GM19351 (cell line): Measurements from ENCODE around the gene DCLK3.

Experiments used
- ATAC-seq: cut with Tn5 transposase; IDR thresholded peaks from one replicate; pipeline ENCODE4 v1.9.1; 2021; ENCODE audit warnings: mild to moderate bottlenecking, moderate library complexity; ENCODE audit not compliant: unreplicated experiment

The DCLK3 gene

DNA sequence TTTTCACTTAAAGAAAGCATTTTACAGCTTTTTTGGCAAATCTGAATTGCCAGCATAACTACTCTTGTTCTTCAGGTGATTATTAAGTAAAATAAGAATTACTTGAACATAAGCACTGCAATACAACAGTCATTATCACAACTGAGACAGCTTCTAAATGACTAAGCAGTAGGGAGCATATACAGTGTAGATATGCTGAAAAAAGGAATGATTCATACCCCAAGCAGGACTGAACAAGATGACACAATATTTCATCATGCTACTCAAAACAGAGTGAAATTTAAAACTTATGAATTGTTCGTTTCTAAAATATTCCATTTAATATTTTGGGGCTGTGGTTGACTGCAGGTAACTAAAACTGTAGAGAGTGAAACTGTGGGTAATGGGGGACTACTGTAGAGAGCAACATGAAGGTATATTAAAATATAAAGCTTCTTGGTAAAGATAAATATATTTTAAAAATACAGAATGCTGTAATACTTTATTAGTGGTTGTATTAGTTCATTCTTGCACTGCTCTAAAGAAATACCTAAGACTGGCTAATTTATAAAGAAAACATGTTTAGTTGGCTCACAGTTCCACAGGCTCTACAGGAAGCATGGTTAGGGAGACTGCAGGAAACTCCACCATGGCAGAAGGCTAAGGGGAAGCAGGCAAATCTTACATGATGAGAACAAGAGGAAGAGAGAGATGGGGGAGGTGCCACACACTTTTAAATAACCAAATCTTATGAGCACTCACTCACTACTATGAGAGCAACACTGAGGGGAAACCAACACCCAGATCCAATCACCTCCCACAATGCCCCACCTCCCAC lies 84.8 kb downstream of the DCLK3 start:
- peak; percentile 60 for ATAC-seq

DNA sequence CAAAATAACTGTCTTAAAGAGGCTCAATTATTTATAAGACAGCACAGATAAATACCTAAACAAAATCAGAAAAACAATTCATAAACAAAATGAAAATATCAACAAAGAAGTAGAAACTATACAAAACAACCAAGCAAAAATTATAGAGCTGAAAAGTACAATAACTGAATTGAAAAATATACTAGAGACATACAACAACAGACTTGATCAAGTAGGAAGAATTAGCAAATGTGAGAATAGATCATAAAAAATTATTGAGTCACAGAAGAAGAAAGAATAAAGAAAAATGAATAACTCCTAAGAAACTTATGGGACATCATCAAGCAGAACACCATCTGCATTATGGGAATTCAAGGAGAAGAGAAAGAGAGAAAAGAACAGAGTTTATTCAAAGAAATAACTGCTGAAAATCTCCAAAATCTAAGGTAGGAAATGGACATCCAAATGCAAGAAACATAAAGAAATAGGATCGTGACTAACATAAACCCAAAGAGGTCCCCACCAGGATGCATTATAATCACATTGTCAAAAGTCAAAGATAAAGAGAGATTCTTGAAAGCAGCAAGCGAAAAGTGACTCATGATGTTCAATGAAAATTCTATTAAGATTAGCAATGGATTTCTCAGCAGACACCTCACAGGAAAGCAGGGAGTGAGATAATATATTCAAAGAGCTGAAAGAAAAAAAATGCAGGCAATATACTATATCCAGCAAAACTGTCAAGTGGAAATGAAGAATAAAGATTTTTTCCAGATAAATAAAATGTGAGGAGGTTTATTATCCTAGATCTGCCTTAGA lies 85.9 kb downstream of the DCLK3 start:
- no peak for ATAC-seq

DNA sequence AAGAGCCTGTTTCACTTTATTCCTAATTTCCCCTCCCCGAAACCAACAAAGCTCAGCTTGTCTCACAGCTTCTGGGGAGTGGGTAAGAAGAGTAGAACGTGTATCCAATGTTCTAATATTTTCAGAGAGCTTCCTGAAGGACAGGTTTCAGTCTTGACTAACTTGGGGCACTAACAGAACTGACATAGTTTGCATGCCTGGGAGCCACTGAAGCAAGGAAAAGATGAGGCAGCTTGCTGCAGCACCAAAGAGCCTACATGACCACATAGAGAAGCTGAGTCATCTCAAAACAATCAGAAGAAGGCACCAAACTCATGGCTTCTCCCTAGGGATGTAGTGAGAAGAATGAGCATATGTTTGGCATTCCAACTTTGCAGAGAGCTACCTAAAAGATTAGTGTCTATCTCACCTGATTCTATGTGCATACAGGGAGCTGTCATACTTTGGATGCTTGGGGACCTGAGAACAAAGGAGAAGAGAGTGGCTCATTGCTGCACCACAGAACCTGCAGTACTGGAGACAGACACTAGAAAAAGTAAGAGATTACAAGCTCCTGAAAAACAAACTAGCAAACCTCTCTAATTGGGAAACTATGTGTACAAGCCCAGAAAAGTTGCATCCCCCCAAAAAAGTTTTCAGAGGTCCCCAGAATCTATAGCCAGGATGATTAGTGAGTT lies 86.9 kb downstream of the DCLK3 start:
- peak; percentile 59 for ATAC-seq

DNA sequence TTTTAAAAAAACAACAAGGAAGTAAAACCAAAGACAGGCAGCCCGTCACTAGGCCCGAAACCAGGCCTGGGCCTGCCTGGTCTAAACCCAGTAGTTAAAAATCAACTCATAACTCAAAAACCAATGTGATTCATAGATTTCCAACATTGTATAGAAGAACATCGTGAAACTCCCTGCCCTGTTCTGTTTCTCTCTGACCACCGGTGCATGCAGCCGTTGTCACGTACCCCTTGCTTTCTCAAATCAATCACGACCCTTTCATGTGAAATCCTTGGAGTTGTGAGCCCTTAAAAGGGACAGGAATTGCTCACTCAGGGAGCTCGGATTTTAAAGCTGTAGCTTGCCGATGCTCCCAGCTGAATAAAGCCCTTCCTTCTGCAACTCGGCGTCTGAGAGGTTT lies 89.5 kb downstream of the DCLK3 start:
- ATAC-seq: no peak

DNA sequence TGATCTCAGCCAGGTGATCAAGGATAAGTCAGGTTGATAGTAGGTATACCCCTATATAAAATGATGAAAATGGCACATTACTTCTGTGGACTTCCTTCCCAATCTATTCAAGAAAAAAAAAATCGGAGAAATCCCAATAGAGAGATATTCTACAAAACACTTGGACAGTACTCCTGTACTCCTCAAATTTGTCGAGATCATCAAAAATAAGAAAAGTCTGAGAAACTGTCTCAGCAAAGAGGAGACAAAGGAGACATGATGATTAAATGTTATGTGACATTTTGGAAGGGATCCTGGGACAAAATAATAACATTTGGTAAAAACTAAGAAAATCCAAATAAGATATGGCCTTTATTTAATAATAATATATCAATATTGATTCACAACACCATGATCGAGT lies 94.6 kb downstream of the DCLK3 start:
- ATAC-seq: no peak

DNA sequence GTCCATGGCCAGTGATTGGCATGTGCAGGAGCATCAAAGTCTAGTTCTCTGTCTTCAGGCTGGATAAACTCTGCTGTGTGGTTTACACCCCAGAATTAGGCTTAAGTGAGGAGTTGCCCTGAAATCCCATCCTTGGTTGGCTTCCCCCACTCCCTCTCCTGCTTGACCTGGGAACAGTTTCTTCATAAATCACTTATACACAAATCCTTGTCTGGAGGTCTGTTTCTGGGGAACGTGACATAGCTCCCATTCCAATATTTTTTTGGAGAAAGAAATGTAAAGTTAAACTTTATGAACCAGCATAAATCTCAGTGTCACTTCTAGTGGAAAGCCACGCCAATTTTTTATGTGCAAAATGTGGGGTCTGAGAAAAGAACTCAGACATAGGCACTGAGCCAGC lies 98.2 kb downstream of the DCLK3 start:
- no peak for ATAC-seq

DNA sequence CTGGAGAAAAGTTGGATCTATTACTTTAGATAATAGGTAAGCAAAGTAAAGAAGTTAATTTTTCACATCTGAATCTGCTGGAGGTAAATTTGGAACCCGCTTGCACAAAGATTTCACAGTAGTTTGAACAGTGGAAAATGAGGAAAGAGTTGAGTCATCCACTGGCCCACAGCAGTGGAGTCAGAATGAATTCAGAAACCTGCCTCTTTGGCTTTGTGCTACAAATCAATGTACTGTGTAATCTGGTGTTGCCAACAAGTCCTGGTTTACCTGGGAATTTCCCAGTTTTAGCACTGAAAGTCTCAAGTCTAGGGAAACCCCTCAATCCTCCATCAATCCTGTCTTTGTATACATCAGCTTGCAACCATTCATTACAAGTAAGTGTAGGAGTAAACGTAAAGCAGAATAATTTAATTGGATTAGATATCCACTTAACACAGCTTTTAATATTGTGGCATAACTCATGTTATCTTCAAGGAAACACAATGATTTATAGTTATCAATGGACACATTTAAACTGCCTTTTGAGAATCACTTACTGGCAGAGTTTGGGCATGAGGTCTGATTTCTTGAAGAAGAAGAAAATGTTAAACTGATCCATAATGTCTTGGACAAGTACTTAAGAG lies 100.6 kb downstream of the DCLK3 start:
- ATAC-seq: peak; percentile 45

DNA sequence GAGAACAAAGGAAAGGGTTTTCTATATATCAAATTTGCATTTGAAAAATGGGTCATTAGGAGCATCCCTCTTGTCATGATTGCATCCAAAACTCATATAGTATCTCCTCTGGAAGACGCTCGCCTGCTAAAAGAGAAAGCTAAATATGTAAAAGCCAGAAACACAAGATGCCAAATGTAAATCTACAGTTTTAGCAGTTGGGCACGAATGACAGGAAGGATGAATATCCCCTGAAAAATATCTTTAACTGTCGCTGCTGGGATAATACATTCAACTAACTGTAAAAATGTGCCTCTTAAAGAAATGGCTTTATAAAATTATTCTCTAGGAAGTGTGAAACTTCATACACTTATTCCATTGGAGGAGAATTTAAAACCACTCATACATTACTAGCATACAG lies 101.7 kb downstream of the DCLK3 start:
- no peak for ATAC-seq
